ENCODE measurements around the gene CS.

DNA sequence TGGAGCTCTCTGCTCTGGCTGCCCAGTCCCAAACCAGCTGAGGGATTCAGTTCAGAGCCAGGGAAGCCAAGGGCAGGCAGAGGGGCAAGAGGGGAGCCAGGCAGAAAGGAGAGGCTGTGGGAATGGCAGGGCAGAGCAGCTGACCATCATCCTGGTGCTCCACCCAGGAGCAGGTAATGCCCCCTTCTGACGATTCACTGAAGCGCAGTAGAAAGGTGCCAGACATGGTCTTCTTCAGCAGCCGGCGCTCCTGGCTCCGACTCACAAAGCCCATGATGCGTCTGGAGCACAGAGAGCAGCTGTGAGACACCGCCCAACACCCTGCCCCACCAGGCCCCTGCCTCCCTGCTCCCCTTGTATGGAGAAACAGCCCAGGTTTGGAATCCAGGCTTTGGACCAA, 46.5 kb upstream of the CS start:
- TF ChIP-seq, protein P1, sequence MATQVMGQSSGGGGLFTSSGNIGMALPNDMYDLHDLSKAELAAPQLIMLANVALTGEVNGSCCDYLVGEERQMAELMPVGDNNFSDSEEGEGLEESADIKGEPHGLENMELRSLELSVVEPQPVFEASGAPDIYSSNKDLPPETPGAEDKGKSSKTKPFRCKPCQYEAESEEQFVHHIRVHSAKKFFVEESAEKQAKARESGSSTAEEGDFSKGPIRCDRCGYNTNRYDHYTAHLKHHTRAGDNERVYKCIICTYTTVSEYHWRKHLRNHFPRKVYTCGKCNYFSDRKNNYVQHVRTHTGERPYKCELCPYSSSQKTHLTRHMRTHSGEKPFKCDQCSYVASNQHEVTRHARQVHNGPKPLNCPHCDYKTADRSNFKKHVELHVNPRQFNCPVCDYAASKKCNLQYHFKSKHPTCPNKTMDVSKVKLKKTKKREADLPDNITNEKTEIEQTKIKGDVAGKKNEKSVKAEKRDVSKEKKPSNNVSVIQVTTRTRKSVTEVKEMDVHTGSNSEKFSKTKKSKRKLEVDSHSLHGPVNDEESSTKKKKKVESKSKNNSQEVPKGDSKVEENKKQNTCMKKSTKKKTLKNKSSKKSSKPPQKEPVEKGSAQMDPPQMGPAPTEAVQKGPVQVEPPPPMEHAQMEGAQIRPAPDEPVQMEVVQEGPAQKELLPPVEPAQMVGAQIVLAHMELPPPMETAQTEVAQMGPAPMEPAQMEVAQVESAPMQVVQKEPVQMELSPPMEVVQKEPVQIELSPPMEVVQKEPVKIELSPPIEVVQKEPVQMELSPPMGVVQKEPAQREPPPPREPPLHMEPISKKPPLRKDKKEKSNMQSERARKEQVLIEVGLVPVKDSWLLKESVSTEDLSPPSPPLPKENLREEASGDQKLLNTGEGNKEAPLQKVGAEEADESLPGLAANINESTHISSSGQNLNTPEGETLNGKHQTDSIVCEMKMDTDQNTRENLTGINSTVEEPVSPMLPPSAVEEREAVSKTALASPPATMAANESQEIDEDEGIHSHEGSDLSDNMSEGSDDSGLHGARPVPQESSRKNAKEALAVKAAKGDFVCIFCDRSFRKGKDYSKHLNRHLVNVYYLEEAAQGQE (IDR thresholded peaks at IDR 0.05; ENCODE audit: low read depth, low read length): no peak
- TF ChIP-seq, protein P2, sequence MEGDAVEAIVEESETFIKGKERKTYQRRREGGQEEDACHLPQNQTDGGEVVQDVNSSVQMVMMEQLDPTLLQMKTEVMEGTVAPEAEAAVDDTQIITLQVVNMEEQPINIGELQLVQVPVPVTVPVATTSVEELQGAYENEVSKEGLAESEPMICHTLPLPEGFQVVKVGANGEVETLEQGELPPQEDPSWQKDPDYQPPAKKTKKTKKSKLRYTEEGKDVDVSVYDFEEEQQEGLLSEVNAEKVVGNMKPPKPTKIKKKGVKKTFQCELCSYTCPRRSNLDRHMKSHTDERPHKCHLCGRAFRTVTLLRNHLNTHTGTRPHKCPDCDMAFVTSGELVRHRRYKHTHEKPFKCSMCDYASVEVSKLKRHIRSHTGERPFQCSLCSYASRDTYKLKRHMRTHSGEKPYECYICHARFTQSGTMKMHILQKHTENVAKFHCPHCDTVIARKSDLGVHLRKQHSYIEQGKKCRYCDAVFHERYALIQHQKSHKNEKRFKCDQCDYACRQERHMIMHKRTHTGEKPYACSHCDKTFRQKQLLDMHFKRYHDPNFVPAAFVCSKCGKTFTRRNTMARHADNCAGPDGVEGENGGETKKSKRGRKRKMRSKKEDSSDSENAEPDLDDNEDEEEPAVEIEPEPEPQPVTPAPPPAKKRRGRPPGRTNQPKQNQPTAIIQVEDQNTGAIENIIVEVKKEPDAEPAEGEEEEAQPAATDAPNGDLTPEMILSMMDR (IDR thresholded peaks at IDR 0.05): peak; percentile 12; the same call in 1 of the 2 replicates
- no peak for TF ChIP-seq CHD2 (IDR thresholded peaks at IDR 0.05; ENCODE audit: low read length, partially characterized antibody)
- TF ChIP-seq RXRA (IDR thresholded peaks at IDR 0.05; ENCODE audit: borderline replicate concordance, low read depth): no peak
- no peak for TF ChIP-seq JUND (IDR thresholded peaks at IDR 0.05)
- no peak for TF ChIP-seq YY1 (IDR thresholded peaks at IDR 0.05; ENCODE audit: low read depth)
- TF ChIP-seq, protein P3, sequence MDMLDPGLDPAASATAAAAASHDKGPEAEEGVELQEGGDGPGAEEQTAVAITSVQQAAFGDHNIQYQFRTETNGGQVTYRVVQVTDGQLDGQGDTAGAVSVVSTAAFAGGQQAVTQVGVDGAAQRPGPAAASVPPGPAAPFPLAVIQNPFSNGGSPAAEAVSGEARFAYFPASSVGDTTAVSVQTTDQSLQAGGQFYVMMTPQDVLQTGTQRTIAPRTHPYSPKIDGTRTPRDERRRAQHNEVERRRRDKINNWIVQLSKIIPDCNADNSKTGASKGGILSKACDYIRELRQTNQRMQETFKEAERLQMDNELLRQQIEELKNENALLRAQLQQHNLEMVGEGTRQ (IDR thresholded peaks at IDR 0.05; ENCODE audit: borderline replicate concordance, low read depth, low read length): no peak
- TF ChIP-seq SIN3A (IDR thresholded peaks at IDR 0.05; ENCODE audit: borderline replicate concordance, low read depth, low read length): no peak
- TF ChIP-seq MXI1 (IDR thresholded peaks at IDR 0.05; ENCODE audit: low read depth, low read length): no peak
- TF ChIP-seq RAD21 (IDR thresholded peaks at IDR 0.05; ENCODE audit: low read length): no peak

Measured in SK-N-SH (cell line).